WTC11 (cell line): Measurements from ENCODE around the gene NPEPPS.

Experiments used
- ATF6 ChIP-seq: sonication (generic); formaldehyde crosslinking; IDR thresholded peaks from 2 replicates; pipeline ENCODE4 v1.8.1; 2023; ENCODE audit warnings: mild to moderate bottlenecking, missing genetic modification reagents
- CREB1 ChIP-seq: sonication (generic); formaldehyde crosslinking; IDR thresholded peaks from 2 replicates; pipeline ENCODE4 v1.8.0; 2023; ENCODE audit warnings: mild to moderate bottlenecking, missing genetic modification reagents
- CREM ChIP-seq: sonication (generic); formaldehyde crosslinking; IDR thresholded peaks from 2 replicates; pipeline ENCODE4 v1.8.1; 2022; ENCODE audit warnings: mild to moderate bottlenecking, missing genetic modification reagents, moderate library complexity
- CTCF ChIP-seq: fragments of 200-600 bp; IDR thresholded peaks from 2 replicates; pipeline ENCODE4 v1.8.0; 2022; ENCODE audit warnings: antibody characterized with exemption
- JUN ChIP-seq: sonication (generic); formaldehyde crosslinking; IDR thresholded peaks from 2 replicates; pipeline ENCODE4 v1.8.0; 2023; ENCODE audit warnings: mild to moderate bottlenecking, missing genetic modification reagents
- MAX ChIP-seq: sonication (generic); formaldehyde crosslinking; IDR thresholded peaks from 2 replicates; pipeline ENCODE4 v1.8.0; 2022; ENCODE audit warnings: mild to moderate bottlenecking, missing genetic modification reagents
- NR3C1 ChIP-seq: sonication (generic); formaldehyde crosslinking; conservative IDR thresholded peaks from 2 replicates; pipeline ENCODE4 v1.8.1; 2023; ENCODE audit warnings: low read depth, mild to moderate bottlenecking, missing genetic modification reagents
- SP1 ChIP-seq: sonication (generic); formaldehyde crosslinking; conservative IDR thresholded peaks from 2 replicates; pipeline ENCODE4 v1.8.1; 2022; ENCODE audit warnings: missing genetic modification reagents
- ZNF416 ChIP-seq: fragments of 250-450 bp; sonication (Bioruptor Pico); IDR thresholded peaks from 2 replicates; pipeline ENCODE4 v1.9.0; 2021; ENCODE audit warnings: mild to moderate bottlenecking, inconsistent platforms
- ZNF512 ChIP-seq: sonication (generic); formaldehyde crosslinking; IDR thresholded peaks from 2 replicates; pipeline ENCODE4 v1.8.1; 2022; ENCODE audit warnings: missing genetic modification reagents, borderline replicate concordance

- TF ChIP-seq ZNF416 (no peak), CTCF (no peak), MAX (CRISPR knock-in tag) (no peak), JUN (CRISPR knock-in tag) (no peak), CREM (CRISPR knock-in tag) (no peak), ATF6 (CRISPR knock-in tag) (no peak), ZNF512 (CRISPR knock-in tag) (no peak), NR3C1 (no peak), CREB1 (CRISPR knock-in tag) (no peak), SP1 (no peak)
Observed at GRCh38 chr17:47634870-47635269, 104.0 kb downstream of the NPEPPS start.
